IPS-18a (cell line): Measurements from ENCODE around the gene PKP1.

Experiments
- H3K27ac ChIP-seq: one replicate; pipeline ENCODE4 v1.5.1; 2013; ENCODE audit warnings: low read length
- H3K27me3 ChIP-seq: one replicate; pipeline ENCODE4 v1.6.1; 2013; ENCODE audit warnings: mild to moderate bottlenecking, low read length; ENCODE audit not compliant: control insufficient read depth, insufficient read depth
- H3K36me3 ChIP-seq: one replicate; pipeline ENCODE4 v1.6.1; 2013; ENCODE audit warnings: low read depth, low read length; ENCODE audit not compliant: control insufficient read depth
- H3K4me1 ChIP-seq: one replicate; pipeline ENCODE4 v1.6.1; 2013; ENCODE audit warnings: low read depth, low read length; ENCODE audit not compliant: control insufficient read depth
- H3K4me3 ChIP-seq: one replicate; pipeline ENCODE4 v1.5.1; 2013; ENCODE audit warnings: low read length
- H3K9ac ChIP-seq: one replicate; pipeline ENCODE4 v1.6.1; 2013; ENCODE audit warnings: mild to moderate bottlenecking, low read length, moderate library complexity
- H3K9me3 ChIP-seq: one replicate; pipeline ENCODE4 v1.6.1; 2013; ENCODE audit warnings: low read depth, low read length; ENCODE audit not compliant: control insufficient read depth

PKP1 gene

GRCh38 chr1:201316556-201316955, 33.2 kb downstream of the PKP1 start:
- H3K4me3 ChIP-seq: no peak overlapping the region
- no peaks in the 10 kb centered on the region for H3K4me1 ChIP-seq
- no peak overlapping the region for H3K27ac ChIP-seq
- no peaks in the 10 kb centered on the region for H3K9me3 ChIP-seq
- no peak overlapping the region for H3K9ac ChIP-seq
- no peaks in the 10 kb centered on the region for H3K27me3 ChIP-seq
- no peaks in the 10 kb centered on the region for H3K36me3 ChIP-seq

DNA sequence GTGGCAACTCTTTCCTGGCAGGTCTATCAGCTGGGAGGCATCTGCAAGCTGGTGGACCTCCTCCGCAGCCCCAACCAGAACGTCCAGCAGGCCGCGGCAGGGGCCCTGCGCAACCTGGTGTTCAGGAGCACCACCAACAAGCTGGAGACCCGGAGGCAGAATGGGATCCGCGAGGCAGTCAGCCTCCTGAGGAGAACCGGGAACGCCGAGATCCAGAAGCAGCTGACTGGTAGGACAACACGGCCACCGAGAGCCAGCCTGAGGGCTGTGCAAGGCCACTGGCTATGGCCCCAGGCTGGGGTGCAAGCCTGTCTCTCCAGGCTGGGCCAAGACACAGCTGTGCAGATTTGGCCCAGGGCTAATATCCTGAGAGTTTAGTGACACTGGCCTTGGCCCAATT, 34.2 kb downstream of the PKP1 start:
- Histone ChIP-seq H3K27ac (no peak overlapping the region), H3K4me1 (no peaks in the 10 kb centered on the region), H3K9me3 (no peaks in the 10 kb centered on the region), H3K4me3 (no peak overlapping the region), H3K27me3 (no peaks in the 10 kb centered on the region), H3K9ac (no peak overlapping the region), H3K36me3 (no peaks in the 10 kb centered on the region)

GRCh38 chr1:201318504-201319340, 35.4 kb downstream of the PKP1 start:
- H3K27ac ChIP-seq: no peak overlapping the region
- H3K9ac ChIP-seq: no peak overlapping the region
- no peaks in the 10 kb centered on the region for H3K4me1 ChIP-seq
- no peaks in the 10 kb centered on the region for H3K36me3 ChIP-seq
- H3K9me3 ChIP-seq: no peaks in the 10 kb centered on the region
- no peaks in the 10 kb centered on the region for H3K27me3 ChIP-seq
- H3K4me3 ChIP-seq: no peak overlapping the region

- Histone ChIP-seq H3K9me3 (no peaks in the 10 kb centered on the region), H3K36me3 (no peaks in the 10 kb centered on the region)
Measured at GRCh38 chr1:201319631-201320030, 36.3 kb downstream of the PKP1 start.

DNA sequence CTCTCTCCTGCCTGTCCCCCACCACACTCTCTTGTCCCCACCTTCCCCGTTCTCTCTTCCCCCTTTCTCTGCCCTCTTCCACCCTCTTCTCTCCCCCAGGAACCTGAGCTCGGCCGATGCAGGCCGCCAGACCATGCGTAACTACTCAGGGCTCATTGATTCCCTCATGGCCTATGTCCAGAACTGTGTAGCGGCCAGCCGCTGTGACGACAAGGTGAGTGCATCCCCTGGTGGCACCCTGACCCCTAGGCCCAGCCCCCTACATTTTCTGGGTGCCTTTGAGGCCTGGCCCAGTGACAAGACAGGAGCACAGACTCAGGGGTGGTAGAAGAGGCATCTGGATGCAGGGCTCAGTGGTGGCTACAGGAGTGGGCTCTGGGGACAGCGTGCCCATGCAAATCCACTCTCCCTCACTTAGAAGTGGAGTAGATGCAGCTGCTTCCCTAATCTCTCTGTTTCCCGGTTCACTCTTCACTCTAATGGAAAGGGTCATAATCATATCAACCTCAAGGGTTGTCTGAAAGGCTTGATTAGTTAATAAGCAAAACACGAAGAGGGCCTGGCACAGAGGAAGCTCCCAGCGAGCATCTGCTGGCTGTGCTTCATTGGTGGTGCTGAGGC, 37.0 kb downstream of the PKP1 start:
- no peaks in the 10 kb centered on the region for H3K27me3 ChIP-seq
- no peak overlapping the region for H3K27ac ChIP-seq
- no peaks in the 10 kb centered on the region for H3K9me3 ChIP-seq
- H3K4me1 ChIP-seq: no peaks in the 10 kb centered on the region
- H3K4me3 ChIP-seq: no peak overlapping the region
- H3K9ac ChIP-seq: no peak overlapping the region
- H3K36me3 ChIP-seq: no peaks in the 10 kb centered on the region

More at GRCh38 chr1:201319631-201320030, 36.3 kb downstream of the PKP1 start:
- Histone ChIP-seq H3K9ac (no peak overlapping the region), H3K27me3 (no peaks in the 10 kb centered on the region), H3K27ac (no peak overlapping the region), H3K4me3 (no peak overlapping the region), H3K4me1 (no peaks in the 10 kb centered on the region)

GRCh38 chr1:201321826-201322390, 38.6 kb downstream of the PKP1 start:
- H3K9me3 ChIP-seq: no peaks in the 10 kb centered on the region
- no peaks in the 10 kb centered on the region for H3K4me1 ChIP-seq
- H3K4me3 ChIP-seq: no peak overlapping the region
- H3K9ac ChIP-seq: no peak overlapping the region
- H3K27me3 ChIP-seq: no peaks in the 10 kb centered on the region
- no peaks in the 10 kb centered on the region for H3K36me3 ChIP-seq
- H3K27ac ChIP-seq: no peak overlapping the region

GRCh38 chr1:201322653-201323510, 39.6 kb downstream of the PKP1 start:
- H3K9ac ChIP-seq: no peak overlapping the region
- no peaks in the 10 kb centered on the region for H3K4me1 ChIP-seq
- H3K27me3 ChIP-seq: no peaks in the 10 kb centered on the region
- no peaks in the 10 kb centered on the region for H3K9me3 ChIP-seq
- no peak overlapping the region for H3K27ac ChIP-seq
- H3K4me3 ChIP-seq: no peak overlapping the region
- no peaks in the 10 kb centered on the region for H3K36me3 ChIP-seq

- H3K4me3 ChIP-seq: no peak overlapping the region
- H3K27me3 ChIP-seq: no peaks in the 10 kb centered on the region
- no peak overlapping the region for H3K27ac ChIP-seq
- H3K9me3 ChIP-seq: no peaks in the 10 kb centered on the region
- H3K9ac ChIP-seq: no peak overlapping the region
- no peaks in the 10 kb centered on the region for H3K4me1 ChIP-seq
- no peaks in the 10 kb centered on the region for H3K36me3 ChIP-seq
Measured at GRCh38 chr1:201324306-201324705, 41.0 kb downstream of the PKP1 start.

DNA sequence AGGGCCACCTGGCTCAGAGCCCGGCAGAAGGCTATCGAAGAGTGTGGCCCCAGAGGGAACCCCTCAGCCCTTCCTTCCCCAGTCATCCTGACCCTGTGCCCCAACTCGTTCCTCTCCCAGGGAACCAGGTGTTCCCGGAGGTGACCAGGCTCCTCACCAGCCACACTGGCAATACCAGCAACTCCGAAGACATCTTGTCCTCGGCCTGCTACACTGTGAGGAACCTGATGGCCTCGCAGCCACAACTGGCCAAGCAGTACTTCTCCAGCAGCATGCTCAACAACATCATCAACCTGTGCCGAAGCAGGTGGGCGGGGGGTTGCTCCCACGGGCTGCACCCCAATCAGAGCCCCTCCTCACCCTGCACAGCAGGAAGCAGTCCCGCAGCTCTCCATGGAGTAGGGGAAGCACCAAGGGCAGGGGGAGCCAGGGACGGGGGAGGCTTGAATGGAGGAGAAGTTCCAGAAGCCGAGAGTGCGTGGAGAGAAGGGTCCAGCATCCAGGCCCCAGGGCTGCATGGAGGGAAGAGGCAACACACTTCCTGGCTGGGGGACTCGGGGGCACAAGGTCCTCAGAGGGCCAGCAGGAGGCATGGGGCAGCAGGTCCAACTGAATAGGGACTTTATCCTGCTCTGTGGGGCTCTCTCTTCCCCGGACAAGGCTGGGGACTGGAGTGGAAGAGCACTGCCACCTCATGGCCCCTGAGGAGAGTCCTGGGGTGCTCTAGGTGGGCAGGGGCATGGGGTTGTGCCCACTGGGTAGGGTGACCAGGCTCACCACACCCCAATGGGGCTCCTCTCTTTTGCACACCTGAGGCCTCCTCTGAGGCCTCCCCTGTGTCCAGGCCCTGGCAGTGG, 41.7 kb downstream of the PKP1 start:
- Histone ChIP-seq H3K27ac (no peak overlapping the region), H3K4me1 (no peaks in the 10 kb centered on the region), H3K9ac (no peak overlapping the region), H3K9me3 (no peaks in the 10 kb centered on the region), H3K36me3 (no peaks in the 10 kb centered on the region), H3K4me3 (no peak overlapping the region), H3K27me3 (no peaks in the 10 kb centered on the region)

GRCh38 chr1:201325678-201326060, 42.4 kb downstream of the PKP1 start:
- Histone ChIP-seq H3K4me1 (no peaks in the 10 kb centered on the region), H3K27ac (no peak overlapping the region), H3K36me3 (no peaks in the 10 kb centered on the region), H3K27me3 (no peaks in the 10 kb centered on the region), H3K9me3 (no peaks in the 10 kb centered on the region), H3K9ac (no peak overlapping the region), H3K4me3 (no peak overlapping the region)
